GM12878 (cell line): ENCODE measurements around the gene ATP2C2. TPM values are rescaled to one million over a fixed set of nuclear protein-coding genes. Genes with fewer than 3 reads are reported as not detected.

Source experiments
- ATAC-seq: fragments of 200-7000 bp; cut with Tn5 transposase; 3 replicates; pipeline ENCODE4 v1.9.1; 2020; ENCODE audit warnings: mild to moderate bottlenecking, moderate library complexity
- BruUV-seq: library from RNA; stranded (reverse); fragments of 400-500 nt; replicated peaks from 2 replicates; lab custom pipeline; 2021; lab: Mats Ljungman, UMichigan
- CTCF ChIA-PET: fragments of 300-600 bp; sonication (Branson Sonifier 250); formaldehyde crosslinking; extraction: SDS; loops from one replicate; lab custom pipeline; 2021; ENCODE audit warnings: inconsistent platforms; lab: Yijun Ruan, JAX
- POLR2A ChIA-PET: fragments of 350-600 bp; formaldehyde crosslinking; extraction: SDS; loops from one replicate; lab custom pipeline; 2021; ENCODE audit warnings: inconsistent platforms; lab: Charles Lee
- RAD21 ChIA-PET: fragments of 300-600 bp; sonication (Branson Sonifier 250); formaldehyde crosslinking; loops from one replicate; lab custom pipeline; 2023; ENCODE audit warnings: antibody characterized with exemption; ENCODE audit not compliant: unreplicated experiment; lab: Charles Lee
- SMC1A ChIA-PET: fragments of 300-600 bp; sonication (Branson Sonifier 250); formaldehyde crosslinking; loops from one replicate; lab custom pipeline; 2023; ENCODE audit not compliant: unreplicated experiment, uncharacterized antibody; lab: Charles Lee
- DNase-seq: peaks from one replicate; pipeline ENCODE4 v3.0.0-alpha.2; 2011; ENCODE audit warnings: low read depth, low spot score
- FAIRE-seq: peaks from 3 replicates; lab custom pipeline; 2011; peaks lifted over from hg19 to GRCh38; lab: Jason Lieb, UNC
- H2AFZ ChIP-seq: 2 replicates; pipeline ENCODE4 v1.6.0; 2011; ENCODE audit warnings: low read depth, low read length, control low read depth; ENCODE audit not compliant: control insufficient read depth
- H3K27ac ChIP-seq: 2 replicates; pipeline ENCODE4 v1.5.1; 2011; ENCODE audit warnings: control low read depth; ENCODE audit not compliant: control insufficient read depth, insufficient read depth
- H3K27me3 ChIP-seq, 2 experiments: replicated peaks in 1 of 2; 2 replicates each; pipeline versions ENCODE4 v1.6.0 to v1.6.1; 2011; ENCODE audit warnings: low read length in 1 of 2; ENCODE audit not compliant: control insufficient read depth in 2 of 2, insufficient read depth in 2 of 2
- H3K36me3 ChIP-seq, 2 experiments: 2 replicates each; pipeline ENCODE4 v1.5.1; 2011; ENCODE audit warnings: low read length in 1 of 2; ENCODE audit not compliant: control insufficient read depth in 2 of 2, insufficient read depth in 2 of 2
- H3K4me1 ChIP-seq: 2 replicates; pipeline ENCODE4 v1.6.1; 2011; ENCODE audit warnings: mild to moderate bottlenecking, low read length, moderate library complexity, mixed read lengths; ENCODE audit not compliant: control insufficient read depth, insufficient read depth
- H3K4me2 ChIP-seq: 2 replicates; pipeline ENCODE4 v1.6.0; 2011; ENCODE audit warnings: control low read depth; ENCODE audit not compliant: control insufficient read depth, insufficient read depth
- H3K4me3 ChIP-seq: fragments of 200-600 bp; sonication (generic); 2 replicates; pipeline ENCODE4 v1.5.1; 2016
- H3K79me2 ChIP-seq: 2 replicates; pipeline ENCODE4 v1.6.0; 2011; ENCODE audit warnings: low read length; ENCODE audit not compliant: control insufficient read depth, insufficient read depth
- H3K9ac ChIP-seq: 2 replicates; pipeline ENCODE4 v1.8.0; 2011; ENCODE audit warnings: low read length, control low read depth, mixed read lengths; ENCODE audit not compliant: control insufficient read depth, insufficient read depth
- H3K9me3 ChIP-seq: replicated peaks from 3 replicates; pipeline ENCODE4 v1.5.1; 2011; ENCODE audit warnings: mild to moderate bottlenecking, low read length; ENCODE audit not compliant: control insufficient read depth, insufficient read depth
- H4K20me1 ChIP-seq: 2 replicates; pipeline ENCODE4 v1.6.0; 2011; ENCODE audit not compliant: control insufficient read depth, insufficient read depth
- CBFB ChIP-seq: IDR thresholded peaks from 2 replicates; pipeline ENCODE4 v1.6.1; 2016; ENCODE audit warnings: antibody characterized with exemption, low read depth
- EED ChIP-seq: sonication (generic); IDR thresholded peaks from 2 replicates; pipeline ENCODE4 v1.6.1; 2016; ENCODE audit warnings: antibody characterized with exemption, low read depth
- EGR1 ChIP-seq, 2 experiments: IDR thresholded peaks; 1 replicate in 1 of 2; 2 replicates in 1 of 2; pipeline ENCODE4 v1.6.1; 2011 to 2012; ENCODE audit warnings: low read depth in 2 of 2, low read length in 2 of 2, borderline replicate concordance in 1 of 2, mild to moderate bottlenecking in 1 of 2, moderate library complexity in 1 of 2
- ETV6 ChIP-seq, 2 experiments: fragments of 450-650 bp in 1 of 2; IDR thresholded peaks in 1 of 2; conservative IDR thresholded peaks in 1 of 2; 2 replicates each; pipeline ENCODE4 v1.6.1; 2014; ENCODE audit warnings: antibody characterized with exemption in 1 of 2, borderline replicate concordance in 1 of 2, low read depth in 1 of 2, mild to moderate bottlenecking in 1 of 2, moderate library complexity in 1 of 2
- HDAC6 ChIP-seq: fragments of 200-600 bp; sonication (generic); IDR thresholded peaks from one replicate; pipeline ENCODE4 v1.8.0; 2017; ENCODE audit warnings: antibody characterized with exemption; ENCODE audit not compliant: unreplicated experiment
- IKZF1 ChIP-seq: fragments of 450-650 bp; conservative IDR thresholded peaks from 2 replicates; pipeline ENCODE4 v1.6.1; 2017; ENCODE audit warnings: antibody characterized with exemption, mild to moderate bottlenecking
- IRF4 ChIP-seq: IDR thresholded peaks from 2 replicates; pipeline ENCODE4 v1.6.1; 2011; ENCODE audit warnings: low read depth, low read length
- NBN ChIP-seq: fragments of 450-650 bp; IDR thresholded peaks from 2 replicates; pipeline ENCODE4 v1.6.1; 2016
- NR2C2 ChIP-seq: IDR thresholded peaks from 2 replicates; pipeline ENCODE4 v1.6.1; 2011; ENCODE audit warnings: borderline replicate concordance, low read depth; ENCODE audit not compliant: control insufficient read depth, insufficient read length
- RB1 ChIP-seq: fragments of 450-650 bp; formaldehyde crosslinking; IDR thresholded peaks from 2 replicates; pipeline ENCODE4 v1.6.1; 2017; ENCODE audit warnings: mild to moderate bottlenecking, borderline replicate concordance
- RELA ChIP-seq: fragments of 450-650 bp; IDR thresholded peaks from 2 replicates; pipeline ENCODE4 v1.8.0; 2014; ENCODE audit warnings: borderline replicate concordance; ENCODE audit not compliant: partially characterized antibody
- SMAD5 ChIP-seq: IDR thresholded peaks from 2 replicates; pipeline ENCODE4 v1.6.1; 2016; ENCODE audit warnings: antibody characterized with exemption, low read depth
- ZNF207 ChIP-seq: fragments of 450-650 bp; IDR thresholded peaks from 2 replicates; pipeline ENCODE4 v1.6.1; 2014; ENCODE audit warnings: antibody characterized with exemption, mild to moderate bottlenecking, borderline replicate concordance
- WGBS: methylation state at CpG from one replicate; pipeline ENCODE4 v1.1.6; 2016; ENCODE audit warnings: low lambda C conversion rate; ENCODE audit not compliant: insufficient replicate concordance, insufficient coverage; ENCODE audit errors: missing lambda C conversion rate; 5-methylcytosine and 5-hydroxymethylcytosine counted together
- in situ Hi-C: fragments of 300-500 bp; cut with MboI; formaldehyde crosslinking; loops from 9 replicates; pipeline ENCODE4 v1.14.3; 2018; ENCODE audit warnings: mixed read lengths
- intact Hi-C: fragments of 100-400 bp; cut with micrococcal nuclease; formaldehyde crosslinking; loops from one replicate; pipeline ENCODE4 v1.14.2; 2022; ENCODE audit not compliant: unreplicated experiment
- polyA plus RNA-seq, 11 experiments: library from polyadenylated mRNA; depleted of rRNA in 4 of 11; unstranded in 6 of 11; stranded (reverse) in 5 of 11; fragments of >200 nt; fragmentation: Nextera tagmentation in 4 of 11; fragmentation: Illumina TruSeq in 1 of 11; extraction: Ambion mirVana in 4 of 11; extraction: Trizol in 1 of 11; gene quantifications; 1 replicate in 1 of 11; 2 replicates in 10 of 11; pipeline versions ENCODE4 v1.2.1 to v1.2.3, GENCODE V29; 2011 to 2016; ENCODE audit warnings: inconsistent platforms in 2 of 11, missing spikeins in 2 of 11, low read depth in 1 of 11
- total RNA-seq, 4 experiments: library from RNA; depleted of rRNA in 3 of 4; stranded (reverse); fragments of >200 nt in 3 of 4; fragmentation: Illumina TruSeq in 1 of 4; extraction: Trizol in 1 of 4; gene quantifications; 2 replicates each; pipeline versions ENCODE4 v1.2.1 to v1.2.3, GENCODE V29; 2013 to 2021

ATP2C2 gene
- total and polyA plus RNA-seq, 10 of the 15 experiments (the other 5 are each of a cell fraction or from before 2014, with no cell fraction given): 0.05 to 0.19 TPM; not detected in 8

GRCh38 chr16:84331998-84332780 lies 36.1 kb upstream of the ATP2C2 start:
- in situ Hi-C loops (no loop called here), intact Hi-C loops (no loop called here)
- no peak overlapping the region for H2AFZ ChIP-seq
- no peaks in the 10 kb centered on the region for H3K4me1 ChIP-seq
- H3K9ac ChIP-seq: no peak overlapping the region
- ATAC-seq: no peak
- H3K4me3 ChIP-seq: no peak overlapping the region
- ChIA-PET POLR2A (no interaction called here), RAD21 (no interaction called here), SMC1A (no interaction called here), CTCF (interaction anchor here (0.7 kb wide), 1 partner anchor 46 kb away, joined by 3 read pairs; no protein-coding TSS in a partner anchor)
- no peak for FAIRE-seq
- H3K27ac ChIP-seq: no peak overlapping the region
- BruUV-seq: no TSS peak
- WGBS: 36% methylated on average over 17 of the region's 17 CpGs
- H3K9me3 ChIP-seq: no peaks in the 10 kb centered on the region; the same call in 2 of the 3 replicates
- H3K27me3 ChIP-seq: peaks cover 0 to 2% of the 10 kb centered on the region in 2 experiments; a peak in 1 of 4 replicates
- no peaks in the 10 kb centered on the region for H4K20me1 ChIP-seq
- H3K79me2 ChIP-seq: no peaks in the 10 kb centered on the region
- TF ChIP-seq RELA (no peak), SMAD5 (no peak), HDAC6 (no peak), ETV6 (conservative IDR thresholded peaks at IDR 0.05 in 1 of 2, IDR thresholded peaks at IDR 0.05 in 1 of 2; ENCODE audit: borderline replicate concordance in 1 of 2, low read depth in 1 of 2) (no peak), NBN (no peak), EGR1 (IDR thresholded peaks at IDR 0.05; ENCODE audit: borderline replicate concordance in 1 of 2, low read depth in 2 of 2, low read length in 2 of 2) (no peak), CBFB (no peak), EED (no peak), IKZF1 (no peak), NR2C2 (no peak), RB1 (no peak), ZNF207 (no peak), IRF4 (no peak)
- H3K4me2 ChIP-seq: no peak overlapping the region
- no peak for DNase-seq
- H3K36me3 ChIP-seq: no peaks in the 10 kb centered on the region
